Esophagus muscularis mucosa (tissue), 4 donors: Measurements from ENCODE around the gene SYNGR1. TPM values are rescaled to one million over a fixed set of nuclear protein-coding genes. Genes with fewer than 3 reads are reported as not detected.

ENCODE experiments used
- DNase-seq: peaks from one replicate; pipeline ENCODE4 v3.0.0-alpha.2; 2017; ENCODE audit errors: extremely low spot score
- H3K27ac ChIP-seq, 4 donors: fragments of 200-600 bp; sonication (generic); replicated peaks in 1 of 4; 1 replicate in 3 of 4; 2 replicates in 1 of 4; pipeline ENCODE4 v1.5.1; 2016 to 2019; ENCODE audit warnings: mild to moderate bottlenecking in 1 of 4
- H3K27me3 ChIP-seq, 4 donors: fragments of 200-600 bp; sonication (generic); one replicate each; pipeline versions ENCODE4 v1.5.1 to v1.6.0; 2016 to 2019
- H3K36me3 ChIP-seq, 4 donors: fragments of 200-600 bp; sonication (generic); one replicate each; pipeline ENCODE4 v1.5.1; 2016 to 2019
- H3K4me1 ChIP-seq, 4 donors: fragments of 200-600 bp; sonication (generic); one replicate each; pipeline ENCODE4 v1.5.1; 2016 to 2019
- H3K4me3 ChIP-seq, 4 donors: fragments of 200-600 bp; sonication (generic); 1 replicate in 2 of 4; 2 replicates in 2 of 4; pipeline ENCODE4 v1.5.1; 2016 to 2019; ENCODE audit warnings: mild to moderate bottlenecking in 4 of 4, moderate library complexity in 1 of 4
- H3K9me3 ChIP-seq, 4 donors: fragments of 200-600 bp; sonication (generic); 1 replicate in 3 of 4; 2 replicates in 1 of 4; pipeline ENCODE4 v1.5.1; 2016 to 2019
- EP300 ChIP-seq: sonication (generic); formaldehyde crosslinking; IDR thresholded peaks from one replicate; pipeline ENCODE4 v1.6.1; 2017; ENCODE audit warnings: antibody characterized with exemption
- POLR2A ChIP-seq: fragments of 450-650 bp; IDR thresholded peaks from one replicate; pipeline ENCODE4 v1.6.1; 2017; ENCODE audit warnings: antibody characterized with exemption, moderate library complexity, mild to moderate bottlenecking, low read depth
- POLR2AphosphoS5 ChIP-seq, 2 donors: sonication (generic); formaldehyde crosslinking; IDR thresholded peaks; one replicate each; pipeline ENCODE4 v1.6.1; 2017; ENCODE audit warnings: antibody characterized with exemption in 2 of 2
- WGBS: methylation state at CpG from one replicate; pipeline ENCODE4 v1.1.5; 2018; 5-methylcytosine and 5-hydroxymethylcytosine counted together
- intact Hi-C: fragments of 100-400 bp; cut with DNase I; formaldehyde crosslinking; loops from one replicate; pipeline ENCODE4 v1.15.1; 2023
- total RNA-seq, 4 donors: library from RNA; depleted of rRNA; stranded (reverse); fragments of >200 nt; gene quantifications; one replicate each; pipeline versions ENCODE4 v1.1.0 to v1.2.1, GENCODE V29; 2016
- TF ChIP-seq, protein P1 (sequence below), 3 experiments: fragments of 200-600 bp in 2 of 3; fragments of 450-650 bp in 1 of 3; sonication (generic) in 2 of 3; IDR thresholded peaks; one replicate each; pipeline ENCODE4 v1.5.1; 2017 to 2019; ENCODE audit warnings: antibody characterized with exemption in 3 of 3, mild to moderate bottlenecking in 2 of 3, moderate library complexity in 1 of 3

SYNGR1 gene
- total RNA-seq, 4 donors from 2014 or later = 14.4 to 29.4 (median 24.0) TPM

DNA sequence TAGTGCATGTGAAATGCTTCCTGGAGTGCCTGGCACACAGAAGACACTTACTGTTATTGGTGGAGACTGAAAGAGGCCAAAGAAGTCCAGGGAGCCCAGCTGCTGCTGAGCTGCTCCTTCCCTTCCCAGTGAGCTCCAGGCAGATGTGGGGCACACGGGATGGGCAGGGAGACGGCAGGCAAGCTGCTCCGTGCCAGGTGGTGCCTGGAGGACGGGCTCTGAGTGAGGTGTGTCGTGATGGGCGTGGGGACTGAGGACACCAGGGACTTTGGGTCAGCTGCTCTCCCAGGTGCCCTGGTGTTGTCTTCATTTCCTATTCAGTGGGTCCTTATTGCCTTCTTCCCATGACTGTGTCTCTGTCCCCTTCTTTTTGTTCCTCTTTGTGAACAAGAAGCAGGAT lies 69.3 kb downstream of the SYNGR1 start:
- Histone ChIP-seq H3K4me3 (no peak overlapping the region), H3K27ac (no peak overlapping the region), H3K36me3 (peaks cover 72 to 96% (median 85%) of the 10 kb centered on the region in 4 donors), H3K27me3 (no peaks in the 10 kb centered on the region), H3K4me1 (peaks cover 0 to 14% (median under 1%) of the 10 kb centered on the region in 4 donors), H3K9me3 (no peaks in the 10 kb centered on the region)
- no peak for DNase-seq
- intact Hi-C loops = no loop called here
- TF ChIP-seq EP300 = no peak
- no peak for TF ChIP-seq POLR2A
- no peak for TF ChIP-seq POLR2AphosphoS5 (IDR thresholded peaks at IDR 0.05)
- TF ChIP-seq, protein P1, sequence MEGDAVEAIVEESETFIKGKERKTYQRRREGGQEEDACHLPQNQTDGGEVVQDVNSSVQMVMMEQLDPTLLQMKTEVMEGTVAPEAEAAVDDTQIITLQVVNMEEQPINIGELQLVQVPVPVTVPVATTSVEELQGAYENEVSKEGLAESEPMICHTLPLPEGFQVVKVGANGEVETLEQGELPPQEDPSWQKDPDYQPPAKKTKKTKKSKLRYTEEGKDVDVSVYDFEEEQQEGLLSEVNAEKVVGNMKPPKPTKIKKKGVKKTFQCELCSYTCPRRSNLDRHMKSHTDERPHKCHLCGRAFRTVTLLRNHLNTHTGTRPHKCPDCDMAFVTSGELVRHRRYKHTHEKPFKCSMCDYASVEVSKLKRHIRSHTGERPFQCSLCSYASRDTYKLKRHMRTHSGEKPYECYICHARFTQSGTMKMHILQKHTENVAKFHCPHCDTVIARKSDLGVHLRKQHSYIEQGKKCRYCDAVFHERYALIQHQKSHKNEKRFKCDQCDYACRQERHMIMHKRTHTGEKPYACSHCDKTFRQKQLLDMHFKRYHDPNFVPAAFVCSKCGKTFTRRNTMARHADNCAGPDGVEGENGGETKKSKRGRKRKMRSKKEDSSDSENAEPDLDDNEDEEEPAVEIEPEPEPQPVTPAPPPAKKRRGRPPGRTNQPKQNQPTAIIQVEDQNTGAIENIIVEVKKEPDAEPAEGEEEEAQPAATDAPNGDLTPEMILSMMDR (IDR thresholded peaks at IDR 0.05) = no peak
- 100% methylated on average over 2 of the region's 6 CpGs for WGBS

DNA sequence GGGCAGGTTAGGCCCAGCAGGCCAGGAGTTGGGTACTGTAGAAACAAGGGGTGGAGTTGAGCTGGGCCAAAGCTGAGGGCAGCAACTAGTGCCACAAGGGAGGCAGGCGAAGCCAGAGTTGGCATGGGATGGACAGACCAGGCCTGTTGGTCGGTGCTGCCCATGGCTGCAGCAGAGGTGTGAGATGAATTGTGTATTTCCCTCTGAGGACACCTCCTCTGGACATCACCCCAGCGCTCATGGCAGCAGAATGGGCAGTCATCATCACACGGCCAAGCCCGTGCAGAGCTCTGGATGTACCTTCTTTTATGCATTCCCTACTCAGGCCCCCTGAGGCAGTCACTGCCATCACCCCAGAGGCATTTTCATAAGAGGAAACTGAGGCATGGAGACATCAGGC lies 70.1 kb downstream of the SYNGR1 start:
- no peaks in the 10 kb centered on the region for H3K9me3 ChIP-seq
- WGBS = 83% methylated on average over 4 of the region's 5 CpGs
- H3K36me3 ChIP-seq = peaks cover 72 to 98% (median 90%) of the 10 kb centered on the region in 4 donors
- H3K27ac ChIP-seq = no peak overlapping the region
- H3K27me3 ChIP-seq = no peaks in the 10 kb centered on the region
- no peak for TF ChIP-seq EP300
- no peak for TF ChIP-seq POLR2A
- no peak for TF ChIP-seq POLR2AphosphoS5 (IDR thresholded peaks at IDR 0.05)
- TF ChIP-seq, protein P1 (IDR thresholded peaks at IDR 0.05) = no peak
- intact Hi-C loops = no loop called here
- peaks cover 0 to 7% (median 0%) of the 10 kb centered on the region in 4 donors for H3K4me1 ChIP-seq
- no peak for DNase-seq
- no peak overlapping the region for H3K4me3 ChIP-seq

DNA sequence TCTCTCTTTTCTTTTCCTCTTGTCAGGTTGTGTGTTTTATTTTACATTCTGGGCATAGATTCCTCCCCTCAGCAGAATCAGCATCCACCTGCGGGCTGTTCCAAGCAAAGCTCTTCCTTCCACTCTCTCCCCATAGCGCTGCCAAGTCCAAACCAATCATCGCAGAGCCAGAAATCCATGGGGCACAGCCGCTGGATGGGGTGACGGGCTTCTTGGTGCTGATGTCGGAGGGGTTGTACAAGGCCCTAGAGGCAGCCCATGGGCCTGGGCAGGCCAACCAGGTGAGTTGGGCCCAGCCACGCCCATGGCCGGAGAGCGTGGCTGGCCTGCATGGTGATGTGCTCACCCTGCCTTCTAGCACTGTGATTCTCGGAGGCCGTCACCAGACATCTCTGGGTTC lies 71.9 kb downstream of the SYNGR1 start:
- Histone ChIP-seq H3K27ac (no peak overlapping the region), H3K36me3 (peaks cover 59 to 98% (median 86%) of the 10 kb centered on the region in 4 donors), H3K4me1 (no peaks in the 10 kb centered on the region), H3K27me3 (no peaks in the 10 kb centered on the region), H3K9me3 (no peaks in the 10 kb centered on the region), H3K4me3 (no peak overlapping the region)
- TF ChIP-seq EP300 (no peak), POLR2AphosphoS5 (IDR thresholded peaks at IDR 0.05) (no peak), POLR2A (no peak)
- TF ChIP-seq, protein P1 (IDR thresholded peaks at IDR 0.05) = no peak
- WGBS = 91% methylated on average over 11 of the region's 11 CpGs
- no peak for DNase-seq
- intact Hi-C loops = no loop called here

DNA sequence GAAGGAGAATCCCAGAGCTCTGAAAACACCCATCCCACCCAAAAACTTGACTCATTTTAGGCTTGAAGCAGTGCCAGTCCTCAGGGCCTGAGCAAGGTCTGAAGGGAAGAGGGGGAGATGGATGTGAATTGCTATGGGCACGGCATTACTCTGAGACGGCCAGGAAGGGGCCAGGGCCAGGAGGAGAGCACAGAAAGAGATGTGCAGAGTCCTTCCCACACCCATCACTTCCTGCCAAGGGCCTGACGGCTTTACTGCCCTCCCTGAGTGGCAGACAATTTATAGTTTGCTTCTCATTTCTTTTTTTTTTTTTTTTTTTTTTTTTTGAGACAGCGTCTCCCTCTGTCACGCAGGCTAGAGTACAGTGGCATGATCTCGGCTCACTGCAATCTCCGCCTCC lies 72.3 kb downstream of the SYNGR1 start:
- 88% methylated on average over 7 of the region's 7 CpGs for WGBS

More for the DNA sequence above, 72.3 kb downstream of the SYNGR1 start:
- Histone ChIP-seq H3K4me3 (no peak overlapping the region), H3K27me3 (no peaks in the 10 kb centered on the region), H3K36me3 (peaks cover 59 to 98% (median 86%) of the 10 kb centered on the region in 4 donors), H3K27ac (no peak overlapping the region), H3K9me3 (no peaks in the 10 kb centered on the region), H3K4me1 (no peaks in the 10 kb centered on the region)
- TF ChIP-seq EP300 = no peak
- no peak for TF ChIP-seq POLR2AphosphoS5 (IDR thresholded peaks at IDR 0.05)
- TF ChIP-seq, protein P1 (IDR thresholded peaks at IDR 0.05) = no peak
- no peak for TF ChIP-seq POLR2A
- intact Hi-C loops = no loop called here
- no peak for DNase-seq
